ENCODE results near the gene SVIL. TPM values are rescaled to one million over a fixed set of nuclear protein-coding genes. Genes with fewer than 3 reads are reported as not detected.
"Not testable (repeated sequence)": the region's sequence is repeated elsewhere in the genome, so short reads cannot be mapped to it uniquely, and the experiment has no call there.

The SVIL gene
- total and polyA plus RNA-seq, 2 experiments from 2014 or later = 252 to 412 TPM

- no peak for TF ChIP-seq CTCF (IDR thresholded peaks at IDR 0.05; ENCODE audit: low read depth, low read length)
Observed at GRCh38 chr10:29618341-29619171, 16.2 kb downstream of the SVIL start.

GRCh38 chr10:29617880-29618340 is 16.9 kb downstream of the SVIL start:
- peak overlapping the region; percentile 77 for H3K27ac ChIP-seq
- H3K4me1 ChIP-seq (ENCODE audit: low read depth) = peaks cover 45% of the 10 kb centered on the region
- no peaks in the 10 kb centered on the region for H3K9me3 ChIP-seq (ENCODE audit: low read depth)
- no peak overlapping the region for H3K4me3 ChIP-seq
- H3K36me3 ChIP-seq = no peaks in the 10 kb centered on the region
- DNase-seq (ENCODE audit: low read depth in 1 of 2, low spot score in 1 of 2) = peak in 1 of 2 donors; percentile 35
- no peak for TF ChIP-seq CTCF (IDR thresholded peaks at IDR 0.05; ENCODE audit: low read depth, low read length)
- H3K27me3 ChIP-seq = no peaks in the 10 kb centered on the region

More at GRCh38 chr10:29618341-29619171, 16.2 kb downstream of the SVIL start:
- no peaks in the 10 kb centered on the region for H3K9me3 ChIP-seq (ENCODE audit: low read depth)
- peak in 1 of 2 donors; percentile 29 for DNase-seq (ENCODE audit: low read depth in 1 of 2, low spot score in 1 of 2)
- peaks cover 50% of the 10 kb centered on the region for H3K4me1 ChIP-seq (ENCODE audit: low read depth)
- H3K27ac ChIP-seq = peak overlapping the region; percentile 77
- H3K27me3 ChIP-seq = no peaks in the 10 kb centered on the region
- H3K36me3 ChIP-seq = no peaks in the 10 kb centered on the region
- no peak overlapping the region for H3K4me3 ChIP-seq

- Histone ChIP-seq H3K36me3 (no peaks in the 10 kb centered on the region), H3K4me1 (ENCODE audit: low read depth) (peaks cover 50% of the 10 kb centered on the region), H3K4me3 (no peak overlapping the region), H3K9me3 (ENCODE audit: low read depth) (no peaks in the 10 kb centered on the region), H3K27me3 (no peaks in the 10 kb centered on the region), H3K27ac (no peak overlapping the region)
- no peak for TF ChIP-seq CTCF (IDR thresholded peaks at IDR 0.05; ENCODE audit: low read depth, low read length)
- DNase-seq (ENCODE audit: low read depth in 1 of 2, low spot score in 1 of 2) = no peak
Observed at GRCh38 chr10:29616542-29616941, 18.2 kb downstream of the SVIL start.

- Histone ChIP-seq H3K4me1 (ENCODE audit: low read depth) (peaks cover 42% of the 10 kb centered on the region), H3K36me3 (no peaks in the 10 kb centered on the region), H3K27ac (peak overlapping the region; percentile 20), H3K9me3 (ENCODE audit: low read depth) (no peaks in the 10 kb centered on the region), H3K27me3 (no peaks in the 10 kb centered on the region), H3K4me3 (no peak overlapping the region)
- TF ChIP-seq CTCF (IDR thresholded peaks at IDR 0.05; ENCODE audit: low read depth, low read length) = no peak
- DNase-seq (ENCODE audit: low read depth in 1 of 2, low spot score in 1 of 2) = no peak
Observed at GRCh38 chr10:29615195-29615594, 19.6 kb downstream of the SVIL start.

GRCh38 chr10:29614289-29614688 is 20.5 kb downstream of the SVIL start:
- H3K27ac ChIP-seq; H3K9me3 ChIP-seq (ENCODE audit: low read depth); H3K4me3 ChIP-seq; DNase-seq (ENCODE audit: low read depth in 1 of 2, low spot score in 1 of 2); H3K36me3 ChIP-seq; H3K27me3 ChIP-seq: not testable (repeated sequence)
- peaks cover 33% of the 10 kb centered on the region for H3K4me1 ChIP-seq (ENCODE audit: low read depth)

GRCh38 chr10:29613791-29614190 is 21.0 kb downstream of the SVIL start:
- Histone ChIP-seq H3K36me3 (no peaks in the 10 kb centered on the region), H3K9me3 (ENCODE audit: low read depth) (no peaks in the 10 kb centered on the region), H3K27ac (no peak overlapping the region), H3K4me1 (ENCODE audit: low read depth) (peaks cover 28% of the 10 kb centered on the region), H3K4me3 (no peak overlapping the region), H3K27me3 (no peaks in the 10 kb centered on the region)
- DNase-seq (ENCODE audit: low read depth in 1 of 2, low spot score in 1 of 2) = no peak
- no peak for TF ChIP-seq CTCF (IDR thresholded peaks at IDR 0.05; ENCODE audit: low read depth, low read length)
